ENCODE measurements around the gene DPP10.
"Not testable (repeated sequence)": the region's sequence is repeated elsewhere in the genome, so short reads cannot be mapped to it uniquely, and the experiment has no call there.

DNA sequence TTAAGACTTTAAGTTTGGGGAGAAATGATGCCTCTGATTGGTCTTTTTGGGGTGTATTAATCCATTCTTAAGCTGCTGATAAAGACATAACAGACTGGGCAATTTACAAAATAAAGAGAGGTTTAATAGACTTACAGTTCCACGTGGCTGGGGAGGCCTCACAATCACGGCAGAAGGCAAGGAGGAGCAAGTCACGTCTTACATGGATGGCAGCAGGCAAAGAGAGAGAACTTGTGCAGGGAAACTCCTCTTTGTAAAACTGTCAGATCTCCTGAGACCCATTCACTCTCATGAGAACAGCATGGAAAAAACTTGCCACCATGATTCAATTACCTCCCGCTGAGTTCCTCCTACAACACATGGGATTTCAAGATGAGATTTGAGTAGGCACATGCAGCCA is 80.2 kb downstream of the DPP10 start:
- not testable (repeated sequence) for TF ChIP-seq KLF16 (tag by site-specific recombination; IDR thresholded peaks at IDR 0.05); ZFP3 (tag by site-specific recombination; IDR thresholded peaks at IDR 0.05; ENCODE audit: low read depth)
- TF ChIP-seq, protein P1, sequence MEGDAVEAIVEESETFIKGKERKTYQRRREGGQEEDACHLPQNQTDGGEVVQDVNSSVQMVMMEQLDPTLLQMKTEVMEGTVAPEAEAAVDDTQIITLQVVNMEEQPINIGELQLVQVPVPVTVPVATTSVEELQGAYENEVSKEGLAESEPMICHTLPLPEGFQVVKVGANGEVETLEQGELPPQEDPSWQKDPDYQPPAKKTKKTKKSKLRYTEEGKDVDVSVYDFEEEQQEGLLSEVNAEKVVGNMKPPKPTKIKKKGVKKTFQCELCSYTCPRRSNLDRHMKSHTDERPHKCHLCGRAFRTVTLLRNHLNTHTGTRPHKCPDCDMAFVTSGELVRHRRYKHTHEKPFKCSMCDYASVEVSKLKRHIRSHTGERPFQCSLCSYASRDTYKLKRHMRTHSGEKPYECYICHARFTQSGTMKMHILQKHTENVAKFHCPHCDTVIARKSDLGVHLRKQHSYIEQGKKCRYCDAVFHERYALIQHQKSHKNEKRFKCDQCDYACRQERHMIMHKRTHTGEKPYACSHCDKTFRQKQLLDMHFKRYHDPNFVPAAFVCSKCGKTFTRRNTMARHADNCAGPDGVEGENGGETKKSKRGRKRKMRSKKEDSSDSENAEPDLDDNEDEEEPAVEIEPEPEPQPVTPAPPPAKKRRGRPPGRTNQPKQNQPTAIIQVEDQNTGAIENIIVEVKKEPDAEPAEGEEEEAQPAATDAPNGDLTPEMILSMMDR (tag by site-specific recombination; IDR thresholded peaks at IDR 0.05) = not testable (repeated sequence)
